Spleen (tissue), 13 donors: Measurements from ENCODE around the gene ZNF609. TPM values are rescaled to one million over a fixed set of nuclear protein-coding genes. Genes with fewer than 3 reads are reported as not detected.

ENCODE experiments used
- DNase-seq: peaks from one replicate; pipeline ENCODE4 v3.0.0-alpha.2; 2020
- H3K27ac ChIP-seq, 8 donors: fragments of 200-600 bp; sonication (generic) in 7 of 8; 1 replicate in 4 of 8; 2 replicates in 4 of 8; pipeline versions ENCODE4 v1.5.0 to v1.8.0; 2016 to 2021; ENCODE audit warnings: inconsistent platforms in 4 of 8, mild to moderate bottlenecking in 4 of 8, moderate library complexity in 1 of 8
- H3K27me3 ChIP-seq, 7 donors: fragments of 200-600 bp; sonication (generic) in 6 of 7; replicated peaks in 1 of 7; 1 replicate in 4 of 7; 2 replicates in 3 of 7; pipeline versions ENCODE4 v1.5.0 to v1.8.0; 2016 to 2021; ENCODE audit warnings: inconsistent platforms in 3 of 7, mild to moderate bottlenecking in 1 of 7
- H3K36me3 ChIP-seq, 6 donors: fragments of 200-600 bp; sonication (generic) in 5 of 6; 1 replicate in 4 of 6; 2 replicates in 2 of 6; pipeline versions ENCODE4 v1.5.0 to v1.8.0; 2016 to 2021; ENCODE audit warnings: inconsistent platforms in 2 of 6
- H3K4me1 ChIP-seq, 6 donors: fragments of 200-600 bp; sonication (generic) in 5 of 6; 1 replicate in 3 of 6; 2 replicates in 3 of 6; pipeline versions ENCODE4 v1.5.0 to v1.8.0; 2016 to 2021; ENCODE audit warnings: inconsistent platforms in 3 of 6
- H3K4me3 ChIP-seq, 8 donors: fragments of 200-600 bp; sonication (generic) in 7 of 8; 1 replicate in 4 of 8; 2 replicates in 4 of 8; pipeline versions ENCODE4 v1.5.0 to v1.8.0; 2016 to 2021; ENCODE audit warnings: inconsistent platforms in 4 of 8, mild to moderate bottlenecking in 4 of 8, moderate library complexity in 2 of 8
- H3K9me3 ChIP-seq, 8 donors: fragments of 200-600 bp; sonication (generic) in 7 of 8; 1 replicate in 4 of 8; 2 replicates in 4 of 8; pipeline versions ENCODE4 v1.5.0 to v1.8.0; 2016 to 2021; ENCODE audit warnings: inconsistent platforms in 4 of 8
- CTCF ChIP-seq, 11 experiments: fragments of 200-600 bp in 7 of 11; fragments of 450-650 bp in 4 of 11; sonication (generic) in 4 of 11; IDR thresholded peaks in 8 of 11; conservative IDR thresholded peaks in 3 of 11; 1 replicate in 7 of 11; 2 replicates in 4 of 11; pipeline versions ENCODE4 v1.4.0 to v1.8.0; 2016 to 2021; ENCODE audit warnings: antibody characterized with exemption in 11 of 11, inconsistent platforms in 4 of 11, mild to moderate bottlenecking in 1 of 11
- POLR2A ChIP-seq, 3 donors: fragments of 450-650 bp; IDR thresholded peaks; one replicate each; pipeline ENCODE4 v1.5.1; 2017; ENCODE audit warnings: antibody characterized with exemption in 3 of 3, mild to moderate bottlenecking in 1 of 3
- POLR2AphosphoS5 ChIP-seq, 3 donors: sonication (generic); formaldehyde crosslinking; IDR thresholded peaks; one replicate each; pipeline ENCODE4 v1.5.1; 2017; ENCODE audit warnings: antibody characterized with exemption in 3 of 3
- WGBS, 5 donors: extraction: QIAGEN DNeasy Blood & Tissue Kit in 3 of 5; methylation state at CpG; one replicate each; pipeline versions ENCODE4 v1.1.5 to v1.1.7; 2013 to 2018; 5-methylcytosine and 5-hydroxymethylcytosine counted together
- intact Hi-C: fragments of 100-400 bp; cut with DNase I; formaldehyde crosslinking; loops from one replicate; pipeline ENCODE4 v1.15.0; 2023; ENCODE audit warnings: low total_unique reads
- long read RNA-seq, 2 donors: transcript quantifications; one replicate each; lab custom pipeline, GENCODE V29; 2026
- polyA plus RNA-seq, 3 donors: library from polyadenylated mRNA; stranded (reverse); fragments of 200-250 nt; gene quantifications; one replicate each; pipeline ENCODE4 v1.2.1, GENCODE V29; 2013
- total RNA-seq, 7 donors: library from RNA; depleted of rRNA in 3 of 7; stranded (reverse); fragments of >200 nt in 3 of 7; fragmentation: NEBNext Ultra II Directional in 4 of 7; extraction: Animal tissue kit (Norgen Biotek cat#: 25700) in 4 of 7; gene quantifications; one replicate each; pipeline versions ENCODE4 v1.1.0 to v1.2.1, GENCODE V29; 2016 to 2021
- donor health status: healthy with polysubstance abuse.
- donor health status: DM: no; HTN: no; CAD: no; lungs with moderate emphysema.
- donor health status: DM: no; HTN: no; CAD: no.
- donor health status: Bipolar disorder and iron deficiency.
- donor health status: healthy.
- donor health status: DM: no; HTN: no; CAD: no.
- donor health status: DM: yes; HTN: yes; CAD: no.

ZNF609 gene
- total RNA-seq (10 to 100 TPM; 35.8 to 55.7 (median 43.9) TPM), polyA plus RNA-seq (1 to 10 TPM; 2.4 to 6.9 (median 2.9) TPM)
- long read RNA-seq, donor 1, partial matches to known transcripts, result 5 of 5 reads
- long read RNA-seq, donor 1, other reads (novel, unspliced or antisense), result 0 of 5 reads
- long read RNA-seq, donor 2, partial matches to known transcripts, result 94 of 100 reads
- long read RNA-seq, donor 2, other reads (novel, unspliced or antisense), result 6 of 100 reads

- TF ChIP-seq POLR2AphosphoS5 (IDR thresholded peaks at IDR 0.05) (peak; percentile 83 to 89 (median 89)), POLR2A (IDR thresholded peaks at IDR 0.05) (no peak), CTCF (IDR thresholded peaks at IDR 0.05 in 8 of 11, conservative IDR thresholded peaks at IDR 0.05 in 3 of 11) (peak in 1 of 11 experiments; percentile 7)
- intact Hi-C loops, result no loop called here
- WGBS, 5 donors, result 1 to 2% (median 1%) methylated on average over 23 to 45 of the region's 45 CpGs
These were observed at the start of gene ZNF609 for GRCh38 chr15:64460206-64460723. ZNF609 (plus strand) TSS chr15:64460578; CDS start chr15:64499420, 38,842 bp downstream.

GRCh38 chr15:64412216-64412615 lies 48.2 kb upstream of the ZNF609 start:
- intact Hi-C loops, result no loop called here
- Histone ChIP-seq H3K27me3 (no peaks in the 10 kb centered on the region), H3K4me1 (no peaks in the 10 kb centered on the region), H3K27ac (no peak overlapping the region), H3K9me3 (no peaks in the 10 kb centered on the region), H3K36me3 (peaks cover 2 to 98% (median 79%) of the 10 kb centered on the region in 6 donors), H3K4me3 (no peak overlapping the region)
- DNase-seq, result no peak
- TF ChIP-seq CTCF (IDR thresholded peaks at IDR 0.05 in 8 of 11, conservative IDR thresholded peaks at IDR 0.05 in 3 of 11) (no peak), POLR2A (IDR thresholded peaks at IDR 0.05) (no peak), POLR2AphosphoS5 (IDR thresholded peaks at IDR 0.05) (no peak)
- 84 to 93% (median 88%) methylated on average over 2 of the region's 2 CpGs for WGBS, 5 donors

More at GRCh38 chr15:64460206-64460723, at the start of gene ZNF609:
- Histone ChIP-seq H3K36me3 (peaks cover 0 to 12% (median 0%) of the 10 kb centered on the region in 6 donors), H3K27ac (peak within 1 kb of the TSS; percentile 64 to 95 (median 90)), H3K4me1 (peaks cover 29 to 83% (median 74%) of the 10 kb centered on the region in 6 donors), H3K27me3 (no peaks in the 10 kb centered on the region), H3K9me3 (no peaks in the 10 kb centered on the region), H3K4me3 (peak within 1 kb of the TSS; percentile 48 to 85 (median 56))
- peak; percentile 96 for DNase-seq

- 94 to 97% (median 97%) methylated on average over 2 of the region's 2 CpGs for WGBS, 5 donors
- H3K9me3 ChIP-seq, result no peaks in the 10 kb centered on the region
- no peak overlapping the region for H3K4me3 ChIP-seq
- intact Hi-C loops, result loop anchor here (10.0 kb wide), 1 partner anchor 232 kb away; no protein-coding TSS in a partner anchor
- peaks cover 2 to 100% (median 79%) of the 10 kb centered on the region in 6 donors for H3K36me3 ChIP-seq
- no peak for DNase-seq
- H3K27ac ChIP-seq, result no peak overlapping the region
- H3K27me3 ChIP-seq, result no peaks in the 10 kb centered on the region
- peaks cover 0 to 17% (median 6%) of the 10 kb centered on the region in 6 donors for H3K4me1 ChIP-seq
- TF ChIP-seq POLR2A (IDR thresholded peaks at IDR 0.05) (no peak), CTCF (IDR thresholded peaks at IDR 0.05 in 8 of 11, conservative IDR thresholded peaks at IDR 0.05 in 3 of 11) (no peak), POLR2AphosphoS5 (IDR thresholded peaks at IDR 0.05) (no peak)
These were observed 37.7 kb upstream of the ZNF609 start for GRCh38 chr15:64422697-64423096.

- no peaks in the 10 kb centered on the region for H3K27me3 ChIP-seq
- peaks cover 2 to 100% (median 67%) of the 10 kb centered on the region in 6 donors for H3K36me3 ChIP-seq
- 65 to 76% (median 70%) methylated on average over 6 of the region's 6 CpGs for WGBS, 5 donors
- peaks cover 0 to 30% (median 8%) of the 10 kb centered on the region in 6 donors for H3K4me1 ChIP-seq
- no peak overlapping the region for H3K4me3 ChIP-seq
- H3K27ac ChIP-seq, result no peak overlapping the region
- no peaks in the 10 kb centered on the region for H3K9me3 ChIP-seq
- intact Hi-C loops, result loop anchor here (10.0 kb wide), 1 partner anchor 231 kb away; no protein-coding TSS in a partner anchor
- no peak for TF ChIP-seq CTCF (IDR thresholded peaks at IDR 0.05 in 8 of 11, conservative IDR thresholded peaks at IDR 0.05 in 3 of 11)
- TF ChIP-seq POLR2A (IDR thresholded peaks at IDR 0.05), result no peak
- no peak for TF ChIP-seq POLR2AphosphoS5 (IDR thresholded peaks at IDR 0.05)
- DNase-seq, result no peak
These were observed 36.4 kb upstream of the ZNF609 start for GRCh38 chr15:64423970-64424369.
